Measurements from ENCODE around the gene NIFK.

DNA sequence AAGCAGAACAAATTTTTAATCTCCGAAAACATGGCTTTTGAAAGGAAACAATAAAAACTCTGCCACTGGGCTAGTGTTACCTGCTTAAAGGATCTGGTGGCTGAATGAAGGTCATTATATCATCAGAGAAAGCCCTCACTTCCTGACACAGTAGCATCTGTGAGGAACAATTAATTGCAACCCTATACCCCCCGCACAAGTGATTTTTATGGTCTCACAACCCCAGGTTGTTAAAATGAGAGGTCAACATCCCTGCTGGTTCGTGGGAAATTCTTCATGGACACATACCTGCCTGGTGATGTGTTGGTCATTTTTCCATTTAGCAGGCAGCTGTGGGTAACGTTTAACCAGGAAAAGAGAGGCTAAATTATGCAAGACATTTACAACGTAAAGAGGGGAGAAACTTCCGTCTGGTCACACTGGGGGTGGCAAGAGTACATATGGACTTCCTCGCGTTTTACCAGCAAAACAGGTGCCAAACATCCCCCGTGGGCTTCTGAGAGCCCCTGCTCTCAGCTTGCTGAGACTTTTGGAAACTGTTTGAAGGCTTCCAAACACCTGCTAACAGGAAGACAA is 29.2 kb downstream of the NIFK start:
- TF ChIP-seq, protein P1, sequence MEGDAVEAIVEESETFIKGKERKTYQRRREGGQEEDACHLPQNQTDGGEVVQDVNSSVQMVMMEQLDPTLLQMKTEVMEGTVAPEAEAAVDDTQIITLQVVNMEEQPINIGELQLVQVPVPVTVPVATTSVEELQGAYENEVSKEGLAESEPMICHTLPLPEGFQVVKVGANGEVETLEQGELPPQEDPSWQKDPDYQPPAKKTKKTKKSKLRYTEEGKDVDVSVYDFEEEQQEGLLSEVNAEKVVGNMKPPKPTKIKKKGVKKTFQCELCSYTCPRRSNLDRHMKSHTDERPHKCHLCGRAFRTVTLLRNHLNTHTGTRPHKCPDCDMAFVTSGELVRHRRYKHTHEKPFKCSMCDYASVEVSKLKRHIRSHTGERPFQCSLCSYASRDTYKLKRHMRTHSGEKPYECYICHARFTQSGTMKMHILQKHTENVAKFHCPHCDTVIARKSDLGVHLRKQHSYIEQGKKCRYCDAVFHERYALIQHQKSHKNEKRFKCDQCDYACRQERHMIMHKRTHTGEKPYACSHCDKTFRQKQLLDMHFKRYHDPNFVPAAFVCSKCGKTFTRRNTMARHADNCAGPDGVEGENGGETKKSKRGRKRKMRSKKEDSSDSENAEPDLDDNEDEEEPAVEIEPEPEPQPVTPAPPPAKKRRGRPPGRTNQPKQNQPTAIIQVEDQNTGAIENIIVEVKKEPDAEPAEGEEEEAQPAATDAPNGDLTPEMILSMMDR (IDR thresholded peaks at IDR 0.05): no peak
- no peak for TF ChIP-seq EZH2 (IDR thresholded peaks at IDR 0.05; ENCODE audit: borderline replicate concordance, insufficient read depth, low read depth, low read length, poor library complexity, severe bottlenecking)
